ENCODE measurements around the gene PYGO2.

GRCh38 chr1:154962795-154963330 lies 1.3 kb upstream of the PYGO2 start:
- TF ChIP-seq CTCF (IDR thresholded peaks at IDR 0.05) = no peak
- TF ChIP-seq POLR2A (IDR thresholded peaks at IDR 0.05) = no peak

Measured in prostate gland (tissue), 2 donors.